NCI-H2107 treated with DMSO at 0.1 percent for 48 hours (cell line): Measurements from ENCODE around the gene PLEKHM2.
"Not testable (repeated sequence)": the region's sequence is repeated elsewhere in the genome, so short reads cannot be mapped to it uniquely, and the experiment has no call there.

Source experiments
- DNase-seq: peaks from one replicate; lab custom pipeline; 2025; ENCODE audit not compliant: unreplicated experiment; lab: John Stamatoyannopoulos, UW

PLEKHM2 gene

GRCh38 chr1:15684042-15684461 lies at the start of gene PLEKHM2:
Gene PLEKHM2 (plus strand): TSS chr1:15684320. CDS start chr1:15684559, 239 bp downstream.
- DNase-seq: no peak

- DNase-seq: no peak
Measured at GRCh38 chr1:15636436-15636835, 47.7 kb upstream of the PLEKHM2 start.

- DNase-seq: no peak
Measured at GRCh38 chr1:15637826-15638225, 46.3 kb upstream of the PLEKHM2 start.

- no peak for DNase-seq
Measured at GRCh38 chr1:15639262-15639661, 44.9 kb upstream of the PLEKHM2 start.

- no peak for DNase-seq
Measured at GRCh38 chr1:15639931-15640330, 44.2 kb upstream of the PLEKHM2 start.

- DNase-seq: no peak
Measured at GRCh38 chr1:15640667-15641066, 43.5 kb upstream of the PLEKHM2 start.

GRCh38 chr1:15649937-15650336 lies 34.2 kb upstream of the PLEKHM2 start:
- DNase-seq: no peak

- DNase-seq: no peak
Measured at GRCh38 chr1:15650433-15650832, 33.7 kb upstream of the PLEKHM2 start.

- not testable (repeated sequence) for DNase-seq
Measured at GRCh38 chr1:15652130-15652529, 32.0 kb upstream of the PLEKHM2 start.

GRCh38 chr1:15654091-15654690 lies 29.9 kb upstream of the PLEKHM2 start:
- no peak for DNase-seq

GRCh38 chr1:15656464-15656863 lies 27.7 kb upstream of the PLEKHM2 start:
- no peak for DNase-seq

- DNase-seq: no peak
Measured at GRCh38 chr1:15657021-15657420, 27.1 kb upstream of the PLEKHM2 start.

- DNase-seq: no peak
Measured at GRCh38 chr1:15660151-15660550, 24.0 kb upstream of the PLEKHM2 start.

GRCh38 chr1:15662477-15662876 lies 21.6 kb upstream of the PLEKHM2 start:
- no peak for DNase-seq

- DNase-seq: no peak
Measured at GRCh38 chr1:15663925-15664324, 20.2 kb upstream of the PLEKHM2 start.

GRCh38 chr1:15667362-15667761 lies 16.8 kb upstream of the PLEKHM2 start:
- DNase-seq: no peak

- no peak for DNase-seq
Measured at GRCh38 chr1:15668089-15668754, 15.9 kb upstream of the PLEKHM2 start.

- no peak for DNase-seq
Measured at GRCh38 chr1:15669074-15669473, 15.0 kb upstream of the PLEKHM2 start.

- DNase-seq: no peak
Measured at GRCh38 chr1:15669864-15670263, 14.3 kb upstream of the PLEKHM2 start.

- no peak for DNase-seq
Measured at GRCh38 chr1:15671430-15671829, 12.7 kb upstream of the PLEKHM2 start.

- no peak for DNase-seq
Measured at GRCh38 chr1:15674386-15675159, 9.5 kb upstream of the PLEKHM2 start.

- DNase-seq: no peak
Measured at GRCh38 chr1:15676010-15676409, 8.1 kb upstream of the PLEKHM2 start.
